ENCODE results near the gene DCUN1D3.
"Not testable (repeated sequence)": the region's sequence is repeated elsewhere in the genome, so short reads cannot be mapped to it uniquely, and the experiment has no call there.

Gene DCUN1D3

GRCh38 chr16:20862162-20862960 lies 37.8 kb downstream of the DCUN1D3 start:
- Histone ChIP-seq H3K27ac (no peak overlapping the region), H3K9ac (no peak overlapping the region), H3K4me2 (no peak overlapping the region), H3K9me3 (replicated peaks in 1 of 11) (peaks cover 0 to 9% (median 0%) of the 10 kb centered on the region in 11 experiments; a peak in 2 of 22 replicates), H3K4me3 (no peak overlapping the region), H3K36me3 (peaks cover 45 to 78% (median 63%) of the 10 kb centered on the region in 11 experiments), H4K20me1 (peaks cover 0 to 84% (median 28%) of the 10 kb centered on the region in 11 experiments; a peak in 15 of 22 replicates), H3K27me3 (no peaks in the 10 kb centered on the region), H3K4me1 (peaks cover 12 to 35% (median 18%) of the 10 kb centered on the region in 10 experiments)
- TF ChIP-seq Cebpa-rat (IDR thresholded peaks at IDR 0.05) = no peak

GRCh38 chr16:20860995-20861394 lies 39.2 kb downstream of the DCUN1D3 start:
- H3K27me3 ChIP-seq; H3K9ac ChIP-seq; H3K9me3 ChIP-seq (replicated peaks in 1 of 11); H3K27ac ChIP-seq; H3K4me3 ChIP-seq: not testable (repeated sequence)
- Histone ChIP-seq H4K20me1 (peaks cover 0 to 83% (median 21%) of the 10 kb centered on the region in 11 experiments; a peak in 14 of 22 replicates), H3K4me1 (peaks cover 5 to 24% (median 13%) of the 10 kb centered on the region in 10 experiments), H3K36me3 (peaks cover 53 to 82% (median 65%) of the 10 kb centered on the region in 11 experiments), H3K4me2 (peak overlapping the region in 2 of 11 experiments; percentile 17 to 18; a peak in 3 of 22 replicates)

- Histone ChIP-seq H3K9me3 (replicated peaks in 1 of 11) (peaks cover 0 to 16% (median 3%) of the 10 kb centered on the region in 11 experiments; a peak in 12 of 22 replicates), H3K27ac (no peak overlapping the region), H3K36me3 (peaks cover 59 to 85% (median 71%) of the 10 kb centered on the region in 11 experiments), H3K4me1 (peaks cover 0 to 24% (median 11%) of the 10 kb centered on the region in 10 experiments; a peak in 16 of 20 replicates), H4K20me1 (peaks cover 0 to 82% (median 21%) of the 10 kb centered on the region in 11 experiments; a peak in 14 of 22 replicates), H3K9ac (no peak overlapping the region), H3K4me3 (no peak overlapping the region), H3K4me2 (no peak overlapping the region), H3K27me3 (no peaks in the 10 kb centered on the region)
- TF ChIP-seq Cebpa-rat (IDR thresholded peaks at IDR 0.05) = no peak
Measured at GRCh38 chr16:20860361-20860760, 39.8 kb downstream of the DCUN1D3 start.

GRCh38 chr16:20859699-20860098 lies 40.5 kb downstream of the DCUN1D3 start:
- peaks cover 64 to 87% (median 78%) of the 10 kb centered on the region in 11 experiments for H3K36me3 ChIP-seq
- H3K4me3 ChIP-seq = no peak overlapping the region
- TF ChIP-seq Cebpa-rat (IDR thresholded peaks at IDR 0.05) = no peak
- no peaks in the 10 kb centered on the region for H3K27me3 ChIP-seq
- no peak overlapping the region for H3K9ac ChIP-seq
- no peak overlapping the region for H3K27ac ChIP-seq
- peaks cover 0 to 84% (median 21%) of the 10 kb centered on the region in 11 experiments; a peak in 14 of 22 replicates for H4K20me1 ChIP-seq
- peaks cover 0 to 20% (median 11%) of the 10 kb centered on the region in 10 experiments; a peak in 14 of 20 replicates for H3K4me1 ChIP-seq
- peaks cover 0 to 19% (median 10%) of the 10 kb centered on the region in 11 experiments; a peak in 13 of 22 replicates for H3K9me3 ChIP-seq (replicated peaks in 1 of 11)
- H3K4me2 ChIP-seq = no peak overlapping the region

- Histone ChIP-seq H3K36me3 (peaks cover 67 to 90% (median 82%) of the 10 kb centered on the region in 11 experiments), H3K4me3 (no peak overlapping the region), H3K9ac (no peak overlapping the region), H3K27ac (no peak overlapping the region), H3K27me3 (no peaks in the 10 kb centered on the region), H3K4me2 (no peak overlapping the region), H3K4me1 (peaks cover 0 to 18% (median 11%) of the 10 kb centered on the region in 10 experiments; a peak in 13 of 20 replicates), H4K20me1 (peaks cover 0 to 84% (median 21%) of the 10 kb centered on the region in 11 experiments; a peak in 14 of 22 replicates), H3K9me3 (replicated peaks in 1 of 11) (peaks cover 0 to 23% (median 11%) of the 10 kb centered on the region in 11 experiments; a peak in 12 of 22 replicates)
- TF ChIP-seq Cebpa-rat (IDR thresholded peaks at IDR 0.05) = no peak
Measured at GRCh38 chr16:20859229-20859628, 40.9 kb downstream of the DCUN1D3 start.

GRCh38 chr16:20857281-20857680 lies 42.9 kb downstream of the DCUN1D3 start:
- Histone ChIP-seq H4K20me1 (peaks cover 0 to 82% (median 4%) of the 10 kb centered on the region in 11 experiments; a peak in 12 of 22 replicates), H3K36me3 (peaks cover 61 to 93% (median 75%) of the 10 kb centered on the region in 11 experiments)

GRCh38 chr16:20854963-20855362 lies 45.2 kb downstream of the DCUN1D3 start:
- no peaks in the 10 kb centered on the region for H3K27me3 ChIP-seq
- H3K27ac ChIP-seq = no peak overlapping the region
- peaks cover 0 to 19% (median 11%) of the 10 kb centered on the region in 11 experiments; a peak in 12 of 22 replicates for H3K9me3 ChIP-seq (replicated peaks in 1 of 11)
- no peak overlapping the region for H3K4me2 ChIP-seq
- H3K4me3 ChIP-seq = no peak overlapping the region
- H3K4me1 ChIP-seq = peaks cover 0 to 39% (median 8%) of the 10 kb centered on the region in 10 experiments; a peak in 8 of 20 replicates
- H4K20me1 ChIP-seq = peaks cover 0 to 68% (median 0%) of the 10 kb centered on the region in 11 experiments; a peak in 7 of 22 replicates
- peaks cover 37 to 74% (median 52%) of the 10 kb centered on the region in 11 experiments for H3K36me3 ChIP-seq
- no peak overlapping the region for H3K9ac ChIP-seq
- TF ChIP-seq Cebpa-rat (IDR thresholded peaks at IDR 0.05) = no peak

More at GRCh38 chr16:20857281-20857680, 42.9 kb downstream of the DCUN1D3 start:
- Histone ChIP-seq H3K9me3 (replicated peaks in 1 of 11) (peaks cover 0 to 19% (median 11%) of the 10 kb centered on the region in 11 experiments; a peak in 12 of 22 replicates), H3K27ac (no peak overlapping the region), H3K4me1 (peaks cover 5 to 22% (median 12%) of the 10 kb centered on the region in 10 experiments; a peak in 14 of 20 replicates), H3K4me2 (no peak overlapping the region), H3K4me3 (no peak overlapping the region), H3K9ac (no peak overlapping the region), H3K27me3 (no peaks in the 10 kb centered on the region)
- TF ChIP-seq Cebpa-rat (IDR thresholded peaks at IDR 0.05) = no peak

GRCh38 chr16:20853981-20854620 lies 46.1 kb downstream of the DCUN1D3 start:
- Histone ChIP-seq H3K36me3 (peaks cover 31 to 65% (median 43%) of the 10 kb centered on the region in 11 experiments), H4K20me1 (peaks cover 0 to 59% (median 0%) of the 10 kb centered on the region in 11 experiments; a peak in 5 of 22 replicates), H3K4me3 (no peak overlapping the region), H3K9me3 (replicated peaks in 1 of 11) (peaks cover 0 to 19% (median 11%) of the 10 kb centered on the region in 11 experiments; a peak in 12 of 22 replicates), H3K4me1 (peaks cover 0 to 46% (median 9%) of the 10 kb centered on the region in 10 experiments; a peak in 8 of 20 replicates), H3K4me2 (peak overlapping the region in 1 of 11 experiments; percentile 7; a peak in 1 of 22 replicates), H3K27me3 (no peaks in the 10 kb centered on the region), H3K27ac (no peak overlapping the region), H3K9ac (no peak overlapping the region)
- no peak for TF ChIP-seq Cebpa-rat (IDR thresholded peaks at IDR 0.05)

Data from BLaER1 treated with 17β-estradiol and CSF1 and Interleukin-3, amounts not matched to agents 10 nM and 100 nM (cell line).